AG09319 (cell line): ENCODE measurements around the gene ASCC1.

ENCODE experiments used
- DNase-seq: peaks from one replicate; pipeline ENCODE4 v3.0.0-alpha.2; 2010; ENCODE audit warnings: low read depth; ENCODE audit errors: extremely low read depth
- TF ChIP-seq, protein P1 (sequence below): IDR thresholded peaks from 2 replicates; pipeline ENCODE4 v1.5.1; 2011; ENCODE audit warnings: low read depth, mild to moderate bottlenecking, inconsistent platforms, low read length, moderate library complexity

Gene ASCC1

DNA sequence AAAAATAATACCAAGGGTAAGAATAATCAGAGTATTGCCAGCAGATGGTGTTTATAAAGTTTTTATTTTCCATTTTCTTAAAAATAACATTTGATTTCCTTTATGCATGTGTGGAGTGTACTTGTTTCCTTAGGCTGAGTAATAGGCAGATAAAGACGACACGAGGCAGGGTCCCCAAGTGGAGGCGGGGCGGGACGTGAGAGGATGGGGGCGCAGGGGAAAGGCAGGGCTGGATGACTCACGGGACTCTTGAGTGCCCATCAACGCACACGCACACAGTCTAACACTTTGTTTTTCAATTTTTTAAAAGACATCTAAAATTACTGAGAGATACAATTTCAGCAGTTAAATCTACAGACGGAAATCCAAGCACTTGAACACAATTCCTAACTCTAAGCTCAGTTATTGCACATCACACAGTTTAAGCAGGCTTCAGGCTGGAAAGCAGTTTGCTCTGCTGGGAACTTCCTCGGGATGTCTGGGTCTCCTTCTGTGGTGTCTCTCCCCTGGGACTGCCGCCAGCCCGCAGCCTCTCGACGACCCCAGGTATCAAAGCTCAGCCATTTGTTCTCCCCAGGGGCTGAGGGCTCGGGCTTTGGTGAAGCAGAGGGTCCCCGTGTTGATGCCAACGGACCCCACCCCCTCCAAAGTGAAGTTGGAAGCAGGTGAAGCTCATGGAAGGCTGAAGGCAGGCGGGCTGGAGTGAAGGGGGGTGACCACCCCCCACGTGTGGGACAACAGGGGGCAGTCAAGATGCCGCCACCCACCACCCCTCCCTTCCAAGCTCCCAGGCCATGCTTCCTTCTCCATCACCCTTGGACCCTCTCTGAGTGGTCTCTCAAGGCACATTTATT is 156.9 kb downstream of the ASCC1 start:
- no peak for DNase-seq
- TF ChIP-seq, protein P1, sequence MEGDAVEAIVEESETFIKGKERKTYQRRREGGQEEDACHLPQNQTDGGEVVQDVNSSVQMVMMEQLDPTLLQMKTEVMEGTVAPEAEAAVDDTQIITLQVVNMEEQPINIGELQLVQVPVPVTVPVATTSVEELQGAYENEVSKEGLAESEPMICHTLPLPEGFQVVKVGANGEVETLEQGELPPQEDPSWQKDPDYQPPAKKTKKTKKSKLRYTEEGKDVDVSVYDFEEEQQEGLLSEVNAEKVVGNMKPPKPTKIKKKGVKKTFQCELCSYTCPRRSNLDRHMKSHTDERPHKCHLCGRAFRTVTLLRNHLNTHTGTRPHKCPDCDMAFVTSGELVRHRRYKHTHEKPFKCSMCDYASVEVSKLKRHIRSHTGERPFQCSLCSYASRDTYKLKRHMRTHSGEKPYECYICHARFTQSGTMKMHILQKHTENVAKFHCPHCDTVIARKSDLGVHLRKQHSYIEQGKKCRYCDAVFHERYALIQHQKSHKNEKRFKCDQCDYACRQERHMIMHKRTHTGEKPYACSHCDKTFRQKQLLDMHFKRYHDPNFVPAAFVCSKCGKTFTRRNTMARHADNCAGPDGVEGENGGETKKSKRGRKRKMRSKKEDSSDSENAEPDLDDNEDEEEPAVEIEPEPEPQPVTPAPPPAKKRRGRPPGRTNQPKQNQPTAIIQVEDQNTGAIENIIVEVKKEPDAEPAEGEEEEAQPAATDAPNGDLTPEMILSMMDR: no peak

GRCh38 chr10:72058347-72058898 is 157.7 kb downstream of the ASCC1 start:
- no peak for DNase-seq
- TF ChIP-seq, protein P1: no peak

DNA sequence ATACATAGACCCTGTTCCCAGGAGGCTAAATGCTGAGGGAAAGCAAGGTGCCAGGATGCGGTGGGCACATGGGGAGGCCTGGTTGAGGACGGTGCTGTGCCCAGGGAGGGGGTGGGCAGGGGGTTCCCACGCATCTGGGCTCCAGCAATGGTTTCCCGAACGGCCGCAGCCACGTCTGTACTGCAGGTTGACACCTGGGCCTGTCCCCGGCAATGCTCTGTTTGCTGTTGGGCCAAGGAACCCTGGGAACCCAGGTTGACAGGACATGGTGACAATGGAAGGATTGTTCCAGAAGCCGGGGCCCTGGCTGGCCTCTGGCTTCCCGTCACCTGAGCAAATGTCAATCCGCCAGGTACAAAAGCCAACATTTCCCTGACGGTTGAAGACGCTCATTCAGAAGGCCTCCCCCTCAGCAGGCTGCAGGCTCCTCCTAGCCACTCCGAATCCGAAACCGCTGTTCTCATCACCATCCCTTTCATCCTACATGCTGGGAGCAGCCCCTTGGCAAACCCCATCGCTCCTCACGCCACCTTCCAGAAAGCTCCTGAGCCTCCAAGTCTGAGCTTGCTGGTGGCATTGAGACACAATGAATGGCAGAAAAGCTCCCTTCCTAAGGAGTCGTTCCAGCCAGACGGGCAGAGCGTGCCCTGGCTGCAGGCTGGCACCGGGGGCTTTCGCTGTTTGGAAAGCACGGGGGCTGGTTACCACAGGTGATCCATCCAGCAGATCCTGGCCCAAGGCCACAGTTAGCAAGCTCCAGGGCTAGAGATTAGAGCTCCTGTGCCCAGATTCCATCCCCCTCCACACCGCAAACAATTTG is 158.9 kb downstream of the ASCC1 start:
- TF ChIP-seq, protein P1: no peak
- no peak for DNase-seq

DNA sequence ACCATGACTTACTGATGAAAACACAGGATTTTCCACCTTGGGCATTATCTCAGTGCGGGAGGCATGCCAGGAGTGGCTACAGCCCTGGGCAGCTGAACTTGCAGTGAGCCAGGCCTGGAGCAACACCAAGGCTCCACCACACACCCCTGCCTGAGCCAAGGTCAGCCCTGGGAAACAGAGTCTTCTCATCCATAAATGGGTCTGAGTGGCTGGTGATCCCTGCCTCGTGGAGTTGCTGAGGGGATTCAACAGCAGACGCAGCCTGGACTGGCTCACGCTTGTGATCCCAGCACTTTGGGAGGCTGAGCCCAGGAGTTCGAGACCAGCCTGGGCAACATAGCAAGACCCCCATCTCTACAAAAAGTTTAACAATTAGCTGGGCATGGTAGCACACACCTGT is 160.0 kb downstream of the ASCC1 start:
- no peak for DNase-seq
- TF ChIP-seq, protein P1: no peak

GRCh38 chr10:72053690-72054089 is 162.4 kb downstream of the ASCC1 start:
- no peak for DNase-seq
- TF ChIP-seq, protein P1: no peak

DNA sequence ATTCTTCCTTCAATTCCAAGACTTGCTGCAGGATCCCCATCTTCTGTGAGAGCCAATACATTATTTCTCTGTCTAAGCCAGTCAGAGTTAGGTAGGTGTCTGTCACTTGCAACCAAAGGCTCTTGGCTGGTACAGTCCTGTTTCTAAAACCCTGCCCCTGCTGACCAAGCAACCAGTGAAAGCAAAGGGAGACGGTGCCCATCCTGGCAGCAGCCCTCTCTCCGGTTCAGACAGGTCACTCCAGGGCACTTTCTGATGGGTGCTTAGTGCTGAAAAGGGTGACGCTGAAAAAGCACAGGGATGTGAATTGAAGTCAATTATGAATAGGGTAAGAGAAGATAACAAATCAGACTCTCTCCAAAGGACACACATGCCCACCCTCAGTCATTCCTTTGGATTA is 165.2 kb downstream of the ASCC1 start:
- TF ChIP-seq, protein P1: no peak
- no peak for DNase-seq
